ENCODE results near the gene FASTKD2.

- TF ChIP-seq CTCF (IDR thresholded peaks at IDR 0.05 in 8 of 11, conservative IDR thresholded peaks at IDR 0.05 in 3 of 11) (no peak), POLR2A (IDR thresholded peaks at IDR 0.05) (no peak), POLR2AphosphoS5 (IDR thresholded peaks at IDR 0.05) (no peak)
Observed at GRCh38 chr2:206733341-206733740, 32.1 kb upstream of the FASTKD2 start.

Measured in spleen (tissue), 7 donors.